Activated CD8-positive, alpha-beta memory T cell treated with anti-CD3 and anti-CD28 coated beads for 48 hours (primary cell): ENCODE data around the gene AFP.
"Not testable (repeated sequence)": the region's sequence is repeated elsewhere in the genome, so short reads cannot be mapped to it uniquely, and the experiment has no call there.

Experiments
- DNase-seq, 3 experiments: peaks; one replicate each; pipeline ENCODE4 v3.0.0-alpha.2; 2020; ENCODE audit warnings: low read depth in 2 of 3, low spot score in 2 of 3

AFP gene

DNA sequence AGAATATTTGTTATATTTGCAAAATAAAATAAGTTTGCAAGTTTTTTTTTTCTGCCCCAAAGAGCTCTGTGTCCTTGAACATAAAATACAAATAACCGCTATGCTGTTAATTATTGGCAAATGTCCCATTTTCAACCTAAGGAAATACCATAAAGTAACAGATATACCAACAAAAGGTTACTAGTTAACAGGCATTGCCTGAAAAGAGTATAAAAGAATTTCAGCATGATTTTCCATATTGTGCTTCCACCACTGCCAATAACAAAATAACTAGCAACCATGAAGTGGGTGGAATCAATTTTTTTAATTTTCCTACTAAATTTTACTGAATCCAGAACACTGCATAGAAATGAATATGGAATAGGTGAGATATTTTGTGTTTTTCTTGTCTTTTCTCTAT is at the start of gene AFP:
TSS of gene AFP (plus strand) at position 238 of the 400 bp plus-strand sequence. CDS start at position 280, 42 bp downstream.
- DNase-seq, result no peak

DNA sequence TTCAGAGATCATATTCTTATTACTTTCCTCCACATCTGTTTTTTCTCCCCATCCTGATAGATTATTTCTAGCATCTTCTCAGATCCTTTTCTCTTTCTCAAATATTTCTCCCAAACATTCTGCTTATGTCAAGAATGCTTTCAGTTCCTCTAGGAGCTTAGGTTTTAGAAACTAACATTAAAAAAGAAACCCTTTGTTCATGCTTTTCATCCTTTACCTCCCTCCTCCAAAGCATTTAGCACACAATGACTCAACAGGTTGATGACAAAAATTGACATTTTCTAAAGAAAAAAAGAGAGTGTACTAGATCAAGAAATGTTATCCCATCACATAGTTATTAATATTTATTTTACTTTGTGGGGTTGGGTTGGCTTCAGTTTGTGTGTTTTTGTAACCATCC is 48.5 kb upstream of the AFP start:
- no peak for DNase-seq

DNA sequence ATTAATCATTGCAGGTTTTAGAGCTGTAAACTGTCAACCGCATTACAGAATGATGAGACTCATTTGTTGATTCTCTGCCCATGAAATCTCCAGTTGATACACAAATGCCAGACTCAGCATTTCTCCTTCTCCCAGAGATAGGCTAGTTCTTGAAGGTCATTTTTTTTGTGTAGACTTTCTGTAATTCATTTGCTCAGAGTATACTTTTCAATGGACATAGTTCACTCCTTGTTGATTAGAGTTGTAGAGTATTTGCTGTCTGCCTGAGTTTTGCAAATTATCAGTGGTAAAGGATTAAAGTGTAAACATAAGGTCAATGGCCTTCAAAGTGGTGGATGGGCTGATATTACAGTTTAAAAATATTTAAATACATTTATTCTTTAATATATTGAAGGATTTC is 47.1 kb upstream of the AFP start:
- no peak for DNase-seq

GRCh38 chr4:73389663-73390062 is 46.4 kb upstream of the AFP start:
- not testable (repeated sequence) for DNase-seq

DNA sequence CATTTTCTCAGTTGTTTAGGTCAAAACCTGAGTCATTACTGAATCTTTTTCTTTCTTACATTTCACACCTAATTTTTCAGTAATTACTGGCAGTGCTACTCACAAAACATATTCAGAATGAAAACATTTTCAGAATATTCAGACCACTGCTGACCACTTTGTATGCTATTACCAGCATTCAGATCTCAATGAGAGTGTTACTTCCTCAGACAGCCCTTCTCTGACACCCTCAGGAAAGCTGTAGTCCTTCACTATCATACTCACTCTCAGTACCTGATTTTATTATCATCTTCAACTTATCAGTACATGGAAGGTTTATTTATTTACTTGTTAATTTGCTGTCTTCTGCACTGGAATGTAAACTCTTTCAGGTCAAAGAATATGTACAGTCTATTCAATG is 44.2 kb upstream of the AFP start:
- no peak for DNase-seq

DNA sequence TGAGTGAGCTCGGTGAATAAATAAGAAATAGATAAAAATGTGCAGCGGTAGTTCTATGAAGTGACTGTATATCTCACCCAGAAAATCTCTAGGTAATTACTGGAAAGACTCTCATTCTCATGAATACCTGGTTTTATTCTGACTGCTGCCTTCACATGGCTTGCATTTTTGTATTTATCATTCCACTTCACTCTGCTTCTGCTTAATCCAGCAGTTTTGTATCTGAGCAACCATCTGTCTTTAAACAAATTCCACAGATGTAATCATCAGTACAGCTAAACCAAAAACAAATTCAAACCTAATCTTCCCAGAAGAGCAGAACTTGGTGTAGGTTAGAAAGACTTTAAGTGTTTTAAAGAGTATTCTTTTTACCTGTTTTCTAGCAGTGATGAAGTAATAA is 43.1 kb upstream of the AFP start:
- DNase-seq, result no peak

- DNase-seq, result no peak
Measured at GRCh38 chr4:73396304-73396703, 39.7 kb upstream of the AFP start.

GRCh38 chr4:73396993-73397972 is 38.7 kb upstream of the AFP start:
- DNase-seq, result no peak

DNA sequence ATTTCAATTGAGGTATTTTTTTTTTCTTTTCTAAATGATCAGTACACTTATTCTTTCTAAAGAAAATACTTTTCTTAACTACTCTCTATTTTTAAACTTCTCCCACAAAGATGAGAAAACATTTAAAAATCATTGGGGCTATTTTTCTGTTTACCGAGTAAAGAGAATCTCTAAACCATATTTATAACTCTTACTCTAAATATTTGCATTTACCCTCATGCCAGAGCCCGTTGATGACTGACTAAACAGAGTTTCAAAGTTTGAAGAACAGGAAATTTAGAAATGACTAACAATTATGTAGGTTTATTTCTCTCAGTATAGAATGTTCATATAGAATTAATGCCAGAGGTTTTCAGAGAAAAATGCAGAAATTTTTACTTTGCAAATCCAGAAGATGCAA is 34.6 kb upstream of the AFP start:
- no peak for DNase-seq

GRCh38 chr4:73404042-73404441 is 32.0 kb upstream of the AFP start, which contains the start of gene ALB:
ALB (plus strand) TSS chr4:73404287; CDS start chr4:73404328, 41 bp downstream.
- no peak for DNase-seq

GRCh38 chr4:73404457-73404856 is 31.6 kb upstream of the AFP start:
- DNase-seq, result no peak

GRCh38 chr4:73405138-73405537 is 30.9 kb upstream of the AFP start:
- no peak for DNase-seq

GRCh38 chr4:73406548-73406875 is 29.5 kb upstream of the AFP start:
- DNase-seq, result no peak

GRCh38 chr4:73407227-73407673 is 28.8 kb upstream of the AFP start:
- no peak for DNase-seq

- DNase-seq, result no peak
Measured at GRCh38 chr4:73408181-73408867, 27.7 kb upstream of the AFP start.

- DNase-seq, result no peak
Measured at GRCh38 chr4:73409012-73409862, 26.8 kb upstream of the AFP start.

GRCh38 chr4:73409978-73410548 is 26.0 kb upstream of the AFP start:
- DNase-seq, result no peak

DNA sequence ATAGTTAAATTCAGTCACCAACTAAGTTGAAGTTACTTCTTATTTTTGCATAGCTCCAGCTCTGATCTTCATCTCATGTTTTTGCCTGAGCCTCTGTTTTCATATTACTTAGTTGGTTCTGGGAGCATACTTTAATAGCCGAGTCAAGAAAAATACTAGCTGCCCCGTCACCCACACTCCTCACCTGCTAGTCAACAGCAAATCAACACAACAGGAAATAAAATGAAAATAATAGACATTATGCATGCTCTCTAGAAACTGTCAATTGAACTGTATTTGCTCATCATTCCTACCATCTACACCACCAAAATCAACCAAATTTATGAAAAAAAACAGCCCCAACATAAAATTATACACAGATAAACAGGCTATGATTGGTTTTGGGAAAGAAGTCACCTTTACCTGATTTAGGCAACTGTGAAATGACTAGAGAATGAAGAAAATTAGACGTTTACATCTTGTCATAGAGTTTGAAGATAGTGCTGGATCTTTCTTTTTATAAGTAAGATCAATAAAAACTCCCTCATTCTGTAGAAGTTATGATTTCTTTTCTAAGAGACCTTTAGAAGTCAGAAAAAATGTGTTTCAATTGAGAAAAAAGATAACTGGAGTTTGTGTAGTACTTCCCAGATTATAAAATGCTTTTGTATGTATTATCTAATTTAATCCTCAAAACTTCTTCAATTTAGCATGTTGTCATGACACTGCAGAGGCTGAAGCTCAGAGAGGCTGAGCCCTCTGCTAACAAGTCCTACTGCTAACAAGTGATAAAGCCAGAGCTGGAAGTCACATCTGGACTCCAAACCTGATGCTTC is 24.9 kb upstream of the AFP start:
- no peak for DNase-seq

- DNase-seq, result no peak
Measured at GRCh38 chr4:73411731-73412414, 24.1 kb upstream of the AFP start.
